Measurements from ENCODE around the gene NEDD4L.

NEDD4L gene

DNA sequence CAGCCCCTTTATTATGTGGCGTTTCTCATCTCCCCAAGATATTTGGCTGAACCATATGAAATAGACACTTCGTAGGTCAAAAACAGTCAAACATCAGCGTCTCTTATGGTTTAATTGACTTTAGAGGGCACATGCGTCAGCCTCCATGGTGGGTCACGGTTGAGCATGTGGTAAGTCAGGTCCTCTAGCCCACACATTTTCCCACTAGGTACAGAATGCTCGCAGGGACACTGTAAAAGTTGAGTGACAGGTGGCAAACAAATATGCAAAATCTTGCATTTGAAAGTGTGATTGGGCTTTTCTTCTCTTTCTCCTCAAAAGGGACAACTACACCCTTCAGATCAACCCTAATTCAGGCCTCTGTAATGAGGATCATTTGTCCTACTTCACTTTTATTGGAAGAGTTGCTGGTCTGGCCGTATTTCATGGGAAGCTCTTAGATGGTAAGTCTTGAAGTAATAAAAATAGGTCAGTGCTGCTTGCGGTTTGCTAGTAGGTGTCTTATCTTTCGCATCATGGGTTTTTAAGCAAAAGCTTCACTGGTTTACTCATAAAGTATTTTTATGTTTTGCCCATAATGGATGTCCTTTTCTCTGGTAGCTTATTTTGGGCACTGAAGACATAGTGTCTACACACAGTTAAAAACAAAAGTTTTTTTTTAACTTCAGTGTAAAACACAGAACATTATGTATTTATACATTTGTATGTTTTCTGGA, 323.6 kb downstream of the NEDD4L start:
- CTCF ChIA-PET = no interaction called here
- no peak for TF ChIP-seq SP1 (IDR thresholded peaks at IDR 0.05)
- TF ChIP-seq, protein P1, sequence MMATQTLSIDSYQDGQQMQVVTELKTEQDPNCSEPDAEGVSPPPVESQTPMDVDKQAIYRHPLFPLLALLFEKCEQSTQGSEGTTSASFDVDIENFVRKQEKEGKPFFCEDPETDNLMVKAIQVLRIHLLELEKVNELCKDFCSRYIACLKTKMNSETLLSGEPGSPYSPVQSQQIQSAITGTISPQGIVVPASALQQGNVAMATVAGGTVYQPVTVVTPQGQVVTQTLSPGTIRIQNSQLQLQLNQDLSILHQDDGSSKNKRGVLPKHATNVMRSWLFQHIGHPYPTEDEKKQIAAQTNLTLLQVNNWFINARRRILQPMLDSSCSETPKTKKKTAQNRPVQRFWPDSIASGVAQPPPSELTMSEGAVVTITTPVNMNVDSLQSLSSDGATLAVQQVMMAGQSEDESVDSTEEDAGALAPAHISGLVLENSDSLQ (IDR thresholded peaks at IDR 0.05) = peak; percentile 60
- DNase-seq (ENCODE audit: extremely low spot score) = no peak
- POLR2A ChIA-PET = no interaction called here

DNA sequence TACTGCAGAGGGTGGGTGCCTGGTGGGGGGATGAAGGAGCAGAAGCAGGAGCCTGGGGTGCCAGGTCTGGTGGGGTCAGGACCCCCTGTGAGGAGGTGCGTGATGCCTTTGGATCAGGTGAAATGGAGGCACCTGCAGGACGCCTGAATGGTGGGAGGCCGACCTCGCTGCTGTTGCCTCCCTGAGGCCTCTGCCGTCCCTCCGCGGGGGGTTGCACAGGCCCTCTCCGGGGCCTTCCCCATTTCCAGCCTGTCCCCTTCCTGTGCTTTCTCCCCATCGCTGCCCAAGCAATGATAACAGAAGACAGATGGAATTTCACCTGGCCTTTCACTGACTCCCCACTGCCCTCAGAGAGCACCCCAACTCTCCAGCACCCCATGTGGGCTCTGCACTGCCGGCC, 325.6 kb downstream of the NEDD4L start:
- DNase-seq (ENCODE audit: extremely low spot score) = no peak
- CTCF ChIA-PET = no interaction called here
- TF ChIP-seq CTBP1 (IDR thresholded peaks at IDR 0.05; ENCODE audit: borderline replicate concordance) = no peak
- no peak for TF ChIP-seq ARNT (IDR thresholded peaks at IDR 0.05)
- POLR2A ChIA-PET = no interaction called here

DNA sequence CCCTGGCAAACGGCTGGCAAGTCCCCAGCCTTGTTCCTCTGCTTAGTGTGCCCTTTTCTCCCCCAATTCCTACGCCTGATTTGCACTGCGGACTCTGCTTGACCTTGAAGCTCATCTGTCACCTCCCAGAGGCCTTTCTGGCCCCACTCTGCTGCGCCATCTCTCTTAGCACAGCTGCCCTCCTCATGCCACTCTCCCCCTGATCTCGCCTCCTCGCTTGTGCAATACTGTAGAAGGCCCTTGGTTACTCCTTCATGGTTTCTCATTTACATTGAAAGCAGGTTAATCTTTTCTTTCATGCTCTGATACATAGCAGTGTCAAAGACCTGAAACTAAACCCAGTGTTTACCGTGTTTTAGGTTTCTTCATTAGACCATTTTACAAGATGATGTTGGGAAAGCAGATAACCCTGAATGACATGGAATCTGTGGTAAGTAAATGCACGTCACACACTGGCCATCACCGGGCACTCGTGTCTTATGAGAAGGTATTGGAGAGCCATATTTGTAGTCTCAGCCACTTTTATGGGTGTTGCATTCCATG, 326.1 kb downstream of the NEDD4L start:
- POLR2A ChIA-PET = no interaction called here
- TF ChIP-seq SUZ12 (IDR thresholded peaks at IDR 0.05) (no peak), ELF4 (IDR thresholded peaks at IDR 0.05) (no peak), NFRKB (IDR thresholded peaks at IDR 0.05) (no peak), HDGF (IDR thresholded peaks at IDR 0.05; ENCODE audit: borderline replicate concordance) (no peak), TARDBP (IDR thresholded peaks at IDR 0.05) (no peak), CTBP1 (IDR thresholded peaks at IDR 0.05; ENCODE audit: borderline replicate concordance) (no peak), LEF1 (IDR thresholded peaks at IDR 0.05; ENCODE audit: borderline replicate concordance) (no peak), ARNT (IDR thresholded peaks at IDR 0.05) (no peak), L3MBTL2 (conservative IDR thresholded peaks at IDR 0.05) (no peak), FOXA1 (IDR thresholded peaks at IDR 0.05) (no peak), FOXK2 (IDR thresholded peaks at IDR 0.05) (no peak), ZNF384 (IDR thresholded peaks at IDR 0.05) (no peak), BHLHE40 (IDR thresholded peaks at IDR 0.05; ENCODE audit: borderline replicate concordance) (no peak), SP1 (IDR thresholded peaks at IDR 0.05) (no peak), FOXM1 (IDR thresholded peaks at IDR 0.05; ENCODE audit: borderline replicate concordance) (no peak)
- TF ChIP-seq, protein P1 (IDR thresholded peaks at IDR 0.05) = no peak
- CTCF ChIA-PET = no interaction called here
- no peak for DNase-seq (ENCODE audit: extremely low spot score)

DNA sequence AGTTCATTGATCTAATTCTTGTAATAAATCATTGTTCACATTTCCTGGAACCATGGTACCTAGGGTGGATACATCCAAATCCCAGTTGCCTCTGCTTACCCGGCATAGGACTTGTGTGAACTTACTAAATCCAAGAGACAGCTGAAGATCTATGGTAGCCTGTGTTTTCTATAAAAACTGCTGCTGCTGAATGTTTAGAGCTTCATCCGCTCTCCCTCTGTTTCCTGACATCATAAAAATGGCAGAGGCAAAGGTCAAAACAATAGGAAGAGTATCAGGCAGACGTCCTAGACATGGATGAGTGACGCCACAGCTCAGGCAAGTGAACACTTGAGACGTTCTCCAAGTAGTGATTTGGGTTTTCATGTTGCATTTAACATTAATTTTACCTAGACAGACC, 326.6 kb downstream of the NEDD4L start:
- ChIA-PET POLR2A (no interaction called here), CTCF (no interaction called here)
- no peak for TF ChIP-seq LEF1 (IDR thresholded peaks at IDR 0.05; ENCODE audit: borderline replicate concordance)
- TF ChIP-seq, protein P1 (IDR thresholded peaks at IDR 0.05) = no peak
- no peak for TF ChIP-seq FOXM1 (IDR thresholded peaks at IDR 0.05; ENCODE audit: borderline replicate concordance)
- TF ChIP-seq ZNF384 (IDR thresholded peaks at IDR 0.05) = no peak
- TF ChIP-seq CTBP1 (IDR thresholded peaks at IDR 0.05; ENCODE audit: borderline replicate concordance) = no peak
- TF ChIP-seq SUZ12 (IDR thresholded peaks at IDR 0.05) = no peak
- TF ChIP-seq L3MBTL2 (conservative IDR thresholded peaks at IDR 0.05) = no peak
- TF ChIP-seq HDGF (IDR thresholded peaks at IDR 0.05; ENCODE audit: borderline replicate concordance) = no peak
- no peak for TF ChIP-seq FOXA1 (IDR thresholded peaks at IDR 0.05)
- TF ChIP-seq ELF4 (IDR thresholded peaks at IDR 0.05) = no peak
- no peak for TF ChIP-seq NFRKB (IDR thresholded peaks at IDR 0.05)
- TF ChIP-seq SP1 (IDR thresholded peaks at IDR 0.05) = no peak
- no peak for TF ChIP-seq ARNT (IDR thresholded peaks at IDR 0.05)
- TF ChIP-seq TARDBP (IDR thresholded peaks at IDR 0.05) = no peak
- DNase-seq (ENCODE audit: extremely low spot score) = no peak

DNA sequence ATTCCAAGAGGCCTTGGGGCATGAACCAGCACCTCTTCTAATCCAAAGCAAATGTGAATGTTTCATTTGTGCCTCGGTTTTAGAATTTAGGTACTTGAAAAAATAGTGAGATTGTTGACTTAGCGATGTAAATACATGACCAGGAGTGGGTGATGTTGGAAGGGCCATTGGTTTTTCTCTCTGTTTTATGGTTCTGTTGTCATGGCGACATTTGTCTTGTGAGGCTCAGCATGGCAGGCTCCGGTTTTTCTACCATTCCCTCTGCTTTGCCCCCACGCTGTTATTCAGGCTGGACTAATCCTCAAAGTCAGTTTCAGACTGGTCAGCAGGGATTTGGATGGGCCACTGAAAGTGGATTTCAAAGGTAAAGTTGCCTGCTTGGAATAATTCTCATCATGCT, 329.5 kb downstream of the NEDD4L start:
- TF ChIP-seq NFRKB (IDR thresholded peaks at IDR 0.05) (no peak), FOXM1 (IDR thresholded peaks at IDR 0.05; ENCODE audit: borderline replicate concordance) (no peak), ARNT (IDR thresholded peaks at IDR 0.05) (no peak), FOXK2 (IDR thresholded peaks at IDR 0.05) (no peak), SUZ12 (IDR thresholded peaks at IDR 0.05) (no peak), ZNF384 (IDR thresholded peaks at IDR 0.05) (no peak)
- TF ChIP-seq, protein P1 (IDR thresholded peaks at IDR 0.05) = no peak
- ChIA-PET POLR2A (no interaction called here), CTCF (no interaction called here)
- DNase-seq (ENCODE audit: extremely low spot score) = no peak

DNA sequence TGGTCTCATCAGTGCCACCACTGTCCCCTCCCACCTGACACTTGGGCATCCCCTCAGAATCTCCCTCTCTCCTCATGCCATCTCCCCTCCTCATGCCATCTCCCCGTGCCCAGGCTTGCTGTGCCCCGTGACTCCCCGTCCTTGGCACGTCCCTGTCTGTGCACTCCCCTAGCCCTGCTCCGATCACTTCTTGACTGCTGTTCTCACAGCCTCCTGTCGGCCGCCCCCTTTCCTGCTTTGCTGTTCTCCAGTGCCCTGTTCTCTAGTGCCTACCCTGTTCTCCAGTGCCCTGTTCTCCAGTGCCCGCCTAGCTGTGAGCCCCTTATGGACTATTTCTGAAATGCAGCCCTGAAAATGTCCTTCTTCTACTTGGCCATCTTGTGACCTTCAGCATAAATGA, 331.0 kb downstream of the NEDD4L start:
- TF ChIP-seq ELF4 (IDR thresholded peaks at IDR 0.05) = no peak
- TF ChIP-seq FOXK2 (IDR thresholded peaks at IDR 0.05) = no peak
- TF ChIP-seq LEF1 (IDR thresholded peaks at IDR 0.05; ENCODE audit: borderline replicate concordance) = no peak
- CTCF ChIA-PET = no interaction called here
- no peak for DNase-seq (ENCODE audit: extremely low spot score)
- POLR2A ChIA-PET = no interaction called here
